ENCODE results near the gene CD28. TPM values are rescaled to one million over a fixed set of nuclear protein-coding genes. Genes with fewer than 3 reads are reported as not detected.
A peak's percentile ranks its signal among the peaks of the same experiment; 100 is the strongest.

Gene CD28
- total RNA-seq, 1 donor from 2014 or later: not detected

DNA sequence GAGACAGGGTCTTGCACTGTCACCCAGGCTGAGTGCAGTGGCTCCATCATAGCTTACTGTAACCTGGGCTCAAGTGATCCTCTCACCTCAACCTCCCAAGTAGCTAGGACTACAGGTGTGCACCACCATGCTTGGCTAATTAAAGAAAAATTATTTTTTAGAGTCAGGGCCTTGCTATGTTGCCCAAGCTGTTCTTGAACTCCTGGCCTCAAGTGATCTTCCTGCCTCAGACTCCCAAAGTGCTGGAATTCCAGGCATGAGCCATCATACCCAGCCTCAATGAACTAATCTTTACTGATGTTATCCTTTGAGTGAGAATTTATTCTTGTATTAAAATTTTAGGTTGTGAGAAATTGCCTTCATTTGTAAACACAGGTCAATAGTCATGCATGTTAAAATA is 27.0 kb upstream of the CD28 start:
- Mint-ChIP-seq H3K9me3 (ENCODE audit: unreplicated experiment) (peaks cover 2% of the 10 kb centered on the region), H3K4me1 (ENCODE audit: unreplicated experiment) (peaks cover 49% of the 10 kb centered on the region), H3K4me3 (ENCODE audit: unreplicated experiment) (no peak overlapping the region), H3K27ac (ENCODE audit: unreplicated experiment) (no peak overlapping the region), H3K27me3 (ENCODE audit: unreplicated experiment) (no peaks in the 10 kb centered on the region), H3K36me3 (ENCODE audit: unreplicated experiment) (no peaks in the 10 kb centered on the region)
- TF ChIP-seq, protein P1, sequence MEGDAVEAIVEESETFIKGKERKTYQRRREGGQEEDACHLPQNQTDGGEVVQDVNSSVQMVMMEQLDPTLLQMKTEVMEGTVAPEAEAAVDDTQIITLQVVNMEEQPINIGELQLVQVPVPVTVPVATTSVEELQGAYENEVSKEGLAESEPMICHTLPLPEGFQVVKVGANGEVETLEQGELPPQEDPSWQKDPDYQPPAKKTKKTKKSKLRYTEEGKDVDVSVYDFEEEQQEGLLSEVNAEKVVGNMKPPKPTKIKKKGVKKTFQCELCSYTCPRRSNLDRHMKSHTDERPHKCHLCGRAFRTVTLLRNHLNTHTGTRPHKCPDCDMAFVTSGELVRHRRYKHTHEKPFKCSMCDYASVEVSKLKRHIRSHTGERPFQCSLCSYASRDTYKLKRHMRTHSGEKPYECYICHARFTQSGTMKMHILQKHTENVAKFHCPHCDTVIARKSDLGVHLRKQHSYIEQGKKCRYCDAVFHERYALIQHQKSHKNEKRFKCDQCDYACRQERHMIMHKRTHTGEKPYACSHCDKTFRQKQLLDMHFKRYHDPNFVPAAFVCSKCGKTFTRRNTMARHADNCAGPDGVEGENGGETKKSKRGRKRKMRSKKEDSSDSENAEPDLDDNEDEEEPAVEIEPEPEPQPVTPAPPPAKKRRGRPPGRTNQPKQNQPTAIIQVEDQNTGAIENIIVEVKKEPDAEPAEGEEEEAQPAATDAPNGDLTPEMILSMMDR (IDR thresholded peaks at IDR 0.05): no peak
- no peak for DNase-seq (ENCODE audit: extremely low spot score, unreplicated experiment)

GRCh38 chr2:203681978-203682377 is 24.5 kb upstream of the CD28 start:
- Mint-ChIP-seq H3K9me3 (ENCODE audit: unreplicated experiment) (no peaks in the 10 kb centered on the region), H3K4me3 (ENCODE audit: unreplicated experiment) (peak overlapping the region; percentile 4), H3K4me1 (ENCODE audit: unreplicated experiment) (peaks cover 56% of the 10 kb centered on the region), H3K36me3 (ENCODE audit: unreplicated experiment) (no peaks in the 10 kb centered on the region), H3K27me3 (ENCODE audit: unreplicated experiment) (no peaks in the 10 kb centered on the region), H3K27ac (ENCODE audit: unreplicated experiment) (peak overlapping the region; percentile 99)
- TF ChIP-seq, protein P1 (IDR thresholded peaks at IDR 0.05): no peak
- DNase-seq (ENCODE audit: extremely low spot score, unreplicated experiment): no peak

DNA sequence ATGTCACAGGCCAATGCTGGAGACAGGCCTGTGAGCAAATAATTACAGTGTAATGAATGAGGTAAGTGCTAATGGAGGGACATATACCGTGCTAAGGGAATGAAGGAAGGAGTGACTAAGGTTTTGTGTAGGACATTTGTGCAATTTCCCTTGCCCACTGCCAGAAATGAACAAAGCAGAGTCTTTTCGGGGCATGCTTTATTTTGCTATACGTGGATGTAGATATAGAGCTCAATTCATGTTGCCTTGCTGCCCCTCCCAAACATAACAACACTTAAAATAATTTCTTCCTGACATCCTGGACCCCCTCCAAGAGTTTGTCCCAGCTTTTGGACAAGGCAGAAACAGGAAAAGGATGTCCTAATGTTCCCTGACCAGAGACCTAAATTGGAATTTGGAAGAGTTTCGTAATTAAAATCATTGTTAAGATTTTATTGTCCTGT is 23.7 kb upstream of the CD28 start:
- TF ChIP-seq, protein P1 (IDR thresholded peaks at IDR 0.05): no peak
- H3K4me1 Mint-ChIP-seq (ENCODE audit: unreplicated experiment): peaks cover 62% of the 10 kb centered on the region
- no peaks in the 10 kb centered on the region for H3K9me3 Mint-ChIP-seq (ENCODE audit: unreplicated experiment)
- no peaks in the 10 kb centered on the region for H3K27me3 Mint-ChIP-seq (ENCODE audit: unreplicated experiment)
- DNase-seq (ENCODE audit: extremely low spot score, unreplicated experiment): no peak
- H3K36me3 Mint-ChIP-seq (ENCODE audit: unreplicated experiment): no peaks in the 10 kb centered on the region
- peak overlapping the region; percentile 99 for H3K27ac Mint-ChIP-seq (ENCODE audit: unreplicated experiment)
- H3K4me3 Mint-ChIP-seq (ENCODE audit: unreplicated experiment): no peak overlapping the region

DNA sequence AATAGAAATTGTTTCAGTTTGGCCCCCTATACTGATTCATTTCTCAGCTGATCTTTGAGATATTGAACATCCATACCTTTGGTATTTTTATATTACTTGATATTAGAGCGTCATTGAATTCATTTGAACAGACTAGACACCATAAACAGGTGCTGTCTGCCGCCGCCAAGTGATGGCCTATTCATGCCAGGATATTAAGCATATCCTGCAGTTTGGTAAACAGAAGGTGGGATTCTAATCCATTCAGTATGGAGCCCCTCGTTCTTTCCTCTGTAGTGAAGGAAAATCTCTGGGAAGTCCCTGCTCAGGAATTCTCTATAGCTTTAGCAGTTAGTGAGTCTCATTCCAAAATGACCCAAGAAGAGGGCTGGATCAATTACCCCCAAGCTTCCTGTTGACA is 23.0 kb upstream of the CD28 start:
- Mint-ChIP-seq H3K4me1 (ENCODE audit: unreplicated experiment) (peaks cover 66% of the 10 kb centered on the region), H3K27ac (ENCODE audit: unreplicated experiment) (peak overlapping the region; percentile 99), H3K36me3 (ENCODE audit: unreplicated experiment) (no peaks in the 10 kb centered on the region), H3K9me3 (ENCODE audit: unreplicated experiment) (no peaks in the 10 kb centered on the region), H3K4me3 (ENCODE audit: unreplicated experiment) (no peak overlapping the region), H3K27me3 (ENCODE audit: unreplicated experiment) (no peaks in the 10 kb centered on the region)
- TF ChIP-seq, protein P1 (IDR thresholded peaks at IDR 0.05): no peak
- no peak for DNase-seq (ENCODE audit: extremely low spot score, unreplicated experiment)

GRCh38 chr2:203683932-203684556 is 22.4 kb upstream of the CD28 start:
- peak overlapping the region; percentile 99 for H3K27ac Mint-ChIP-seq (ENCODE audit: unreplicated experiment)

More at GRCh38 chr2:203683932-203684556, 22.4 kb upstream of the CD28 start:
- Mint-ChIP-seq H3K27me3 (ENCODE audit: unreplicated experiment) (no peaks in the 10 kb centered on the region), H3K4me1 (ENCODE audit: unreplicated experiment) (peaks cover 72% of the 10 kb centered on the region), H3K36me3 (ENCODE audit: unreplicated experiment) (no peaks in the 10 kb centered on the region), H3K9me3 (ENCODE audit: unreplicated experiment) (no peaks in the 10 kb centered on the region), H3K4me3 (ENCODE audit: unreplicated experiment) (no peak overlapping the region)
- DNase-seq (ENCODE audit: extremely low spot score, unreplicated experiment): no peak
- TF ChIP-seq, protein P1 (IDR thresholded peaks at IDR 0.05): no peak

All from osteocyte (in vitro differentiated cells).